H1 (cell line): ENCODE results near the gene ARHGAP23. TPM values are rescaled to one million over a fixed set of nuclear protein-coding genes. Genes with fewer than 3 reads are reported as not detected.

Experiments
- CTCF ChIA-PET: fragments of 300-600 bp; sonication (Branson Sonifier 250); formaldehyde crosslinking; loops from one replicate; lab custom pipeline; 2021; ENCODE audit not compliant: partially characterized antibody; lab: Charles Lee
- POLR2A ChIA-PET: fragments of 300-600 bp; sonication (Branson Sonifier 250); formaldehyde crosslinking; loops from one replicate; lab custom pipeline; 2021; ENCODE audit warnings: inconsistent platforms; ENCODE audit not compliant: partially characterized antibody; lab: Charles Lee
- DNase-seq, 2 experiments: peaks; one replicate each; pipeline versions ENCODE4 v3.0.0 to v3.0.0-alpha.2; 2010 to 2022; ENCODE audit warnings: low spot score in 2 of 2, low read depth in 1 of 2, mixed read lengths in 1 of 2
- FAIRE-seq: peaks from 2 replicates; lab custom pipeline; 2011; peaks lifted over from hg19 to GRCh38; lab: Jason Lieb, UNC
- H2AFZ ChIP-seq: 2 replicates; pipeline ENCODE4 v1.8.1; 2012; ENCODE audit warnings: low read length, inconsistent platforms
- H2AK5ac ChIP-seq: 2 replicates; pipeline ENCODE4 v1.6.1; 2013; ENCODE audit warnings: low read depth, low read length
- H2BK120ac ChIP-seq: replicated peaks from 2 replicates; pipeline ENCODE3; 2013; ENCODE audit warnings: low read depth, low read length, inconsistent platforms
- H2BK12ac ChIP-seq: 2 replicates; pipeline ENCODE4 v1.6.1; 2013; ENCODE audit warnings: low read depth, low read length
- H2BK15ac ChIP-seq: 2 replicates; pipeline ENCODE4 v1.6.1; 2013; ENCODE audit warnings: low read length
- H2BK20ac ChIP-seq: 2 replicates; pipeline ENCODE4 v1.6.1; 2013; ENCODE audit warnings: low read length
- H2BK5ac ChIP-seq: 2 replicates; pipeline ENCODE4 v1.6.1; 2013; ENCODE audit warnings: low read depth, low read length
- H3K14ac ChIP-seq: 2 replicates; pipeline ENCODE4 v1.6.1; 2013; ENCODE audit warnings: inconsistent platforms; ENCODE audit not compliant: insufficient read length
- H3K18ac ChIP-seq: 2 replicates; pipeline ENCODE4 v1.6.1; 2013; ENCODE audit warnings: low read length; ENCODE audit errors: extremely low read depth
- H3K23ac ChIP-seq: 2 replicates; pipeline ENCODE4 v1.6.1; 2013; ENCODE audit warnings: inconsistent platforms; ENCODE audit not compliant: insufficient read length
- H3K23me2 ChIP-seq: 2 replicates; pipeline ENCODE4 v1.6.1; 2013; ENCODE audit warnings: low read depth, low read length
- H3K27ac ChIP-seq: 2 replicates; pipeline ENCODE4 v1.6.1; 2011; ENCODE audit warnings: low read depth, low read length, inconsistent platforms
- H3K27me3 ChIP-seq, 4 experiments: replicated peaks in 1 of 4; 1 replicate in 1 of 4; 2 replicates in 3 of 4; pipeline versions ENCODE4 v1.6.1 to v1.8.1; 2011 to 2013; ENCODE audit warnings: low read length in 3 of 4, mild to moderate bottlenecking in 3 of 4, inconsistent platforms in 2 of 4, mixed read lengths in 2 of 4, moderate library complexity in 1 of 4; ENCODE audit not compliant: control insufficient read depth in 3 of 4, insufficient read depth in 3 of 4; ENCODE audit errors: extremely low read depth in 1 of 4
- H3K36me3 ChIP-seq, 4 experiments: 2 replicates each; pipeline versions ENCODE4 v1.6.1 to v1.8.1; 2011 to 2013; ENCODE audit warnings: mild to moderate bottlenecking in 4 of 4, low read length in 3 of 4, moderate library complexity in 2 of 4, control low read depth in 1 of 4, inconsistent platforms in 1 of 4; ENCODE audit not compliant: insufficient read depth in 4 of 4, control insufficient read depth in 2 of 4
- H3K4ac ChIP-seq: replicated peaks from 2 replicates; pipeline ENCODE3; 2013; ENCODE audit warnings: low read length, low read depth, mixed read lengths, inconsistent platforms; ENCODE audit not compliant: insufficient read length
- H3K4me1 ChIP-seq, 4 experiments: replicated peaks in 1 of 4; 1 replicate in 1 of 4; 2 replicates in 3 of 4; pipeline versions ENCODE4 v1.6.1 to v1.8.1; 2011 to 2013; ENCODE audit warnings: low read length in 3 of 4, inconsistent platforms in 2 of 4, mixed read lengths in 1 of 4; ENCODE audit not compliant: insufficient read depth in 4 of 4, control insufficient read depth in 3 of 4
- H3K4me2 ChIP-seq, 2 experiments: 2 replicates each; pipeline versions ENCODE4 v1.6.1 to v1.8.1; 2011 to 2013; ENCODE audit warnings: low read depth in 2 of 2, low read length in 2 of 2, control low read depth in 1 of 2, inconsistent platforms in 1 of 2, mild to moderate bottlenecking in 1 of 2; ENCODE audit not compliant: insufficient read depth in 1 of 2
- H3K4me3 ChIP-seq, 4 experiments: fragments of 200-600, 300-600 bp in 1 of 4; sonication (generic), shearing (Covaris generic), sonication (Bioruptor Twin) in 1 of 4; 2 replicates each; pipeline versions ENCODE4 v1.5.1 to v1.8.1; 2011 to 2016; ENCODE audit warnings: low read length in 4 of 4, low read depth in 3 of 4, control low read depth in 2 of 4, inconsistent platforms in 2 of 4, mild to moderate bottlenecking in 2 of 4, mixed read lengths in 1 of 4, moderate library complexity in 1 of 4; ENCODE audit not compliant: insufficient read depth in 2 of 4; ENCODE audit errors: extremely low read depth in 1 of 4
- H3K56ac ChIP-seq: replicated peaks from 2 replicates; pipeline ENCODE3; 2013; ENCODE audit warnings: low read depth, mild to moderate bottlenecking, mixed read lengths, low read length, inconsistent platforms; ENCODE audit not compliant: insufficient read length
- H3K79me1 ChIP-seq: 2 replicates; pipeline ENCODE4 v1.6.1; 2013; ENCODE audit warnings: low read depth, low read length, control low read depth
- H3K79me2 ChIP-seq, 2 experiments: 2 replicates each; pipeline versions ENCODE4 v1.6.1 to v1.8.1; 2012 to 2013; ENCODE audit warnings: low read length in 2 of 2, mild to moderate bottlenecking in 2 of 2, inconsistent platforms in 1 of 2; ENCODE audit not compliant: insufficient read depth in 2 of 2, control insufficient read depth in 1 of 2
- H3K9ac ChIP-seq, 4 experiments: replicated peaks in 1 of 4; 1 replicate in 1 of 4; 2 replicates in 3 of 4; pipeline versions ENCODE4 v1.6.1 to v1.8.1; 2011 to 2013; ENCODE audit warnings: low read depth in 3 of 4, low read length in 3 of 4, control low read depth in 2 of 4, mild to moderate bottlenecking in 2 of 4, moderate library complexity in 2 of 4, inconsistent platforms in 1 of 4; ENCODE audit errors: extremely low read depth in 1 of 4
- H3K9me3 ChIP-seq, 2 experiments: 2 replicates each; pipeline versions ENCODE4 v1.6.1 to v1.8.1; 2012 to 2013; ENCODE audit warnings: mild to moderate bottlenecking in 2 of 2, moderate library complexity in 2 of 2, control low read depth in 1 of 2, inconsistent platforms in 1 of 2, low read depth in 1 of 2, low read length in 1 of 2, mixed read lengths in 1 of 2; ENCODE audit not compliant: insufficient read depth in 2 of 2
- H4K20me1 ChIP-seq, 2 experiments: replicated peaks in 1 of 2; 2 replicates each; pipeline versions ENCODE3 to v1.8.1; 2011 to 2013; ENCODE audit warnings: inconsistent platforms in 2 of 2, low read length in 2 of 2, mild to moderate bottlenecking in 1 of 2; ENCODE audit not compliant: insufficient read depth in 2 of 2, control insufficient read depth in 1 of 2
- H4K5ac ChIP-seq: 2 replicates; pipeline ENCODE4 v1.6.1; 2013; ENCODE audit warnings: low read length, low read depth, mixed read lengths, inconsistent platforms; ENCODE audit not compliant: insufficient read length
- H4K8ac ChIP-seq: 2 replicates; pipeline ENCODE4 v1.8.0; 2013; ENCODE audit warnings: mild to moderate bottlenecking, moderate library complexity, low read length, inconsistent platforms; ENCODE audit not compliant: insufficient read depth; ENCODE audit errors: extremely low read depth
- H4K91ac ChIP-seq: replicated peaks from 2 replicates; pipeline ENCODE3; 2013; ENCODE audit warnings: low read length, mixed read lengths, inconsistent platforms; ENCODE audit not compliant: insufficient read length
- BRCA1 ChIP-seq: IDR thresholded peaks from 2 replicates; pipeline ENCODE4 v1.6.1; 2012; ENCODE audit warnings: low read depth, low read length, improper control_type of control experiment
- CBX8 ChIP-seq: fragments of 300-800, 300-1000 bp; sonication (generic); IDR thresholded peaks from 2 replicates; pipeline ENCODE4 v1.7.1; 2016; ENCODE audit warnings: low read depth, low read length, borderline replicate concordance
- POU5F1 ChIP-seq: IDR thresholded peaks from 2 replicates; pipeline ENCODE4 v1.6.1; 2011; ENCODE audit warnings: low read depth, mild to moderate bottlenecking, low read length, moderate library complexity
- RNF2 ChIP-seq: fragments of 200-900, 300-1000 bp; sonication (generic); IDR thresholded peaks from 2 replicates; pipeline ENCODE4 v1.7.1; 2016; ENCODE audit warnings: borderline replicate concordance, low read depth, mild to moderate bottlenecking, antibody characterized with exemption, low read length; ENCODE audit not compliant: poor library complexity, severe bottlenecking; ENCODE audit errors: missing control alignments
- TBP ChIP-seq: IDR thresholded peaks from 2 replicates; pipeline ENCODE4 v1.6.1; 2011; ENCODE audit warnings: low read depth, low read length, improper control_type of control experiment
- WGBS, 2 experiments: shearing (Covaris generic) in 1 of 2; methylation state at CpG; one replicate each; pipeline versions ENCODE4 v1.1.6 to v1.1.7; 2013 to 2015; ENCODE audit warnings: low lambda C conversion rate in 2 of 2, mixed read lengths in 2 of 2, inconsistent platforms in 1 of 2, low coverage in 1 of 2, missing lambda C conversion rate in 1 of 2; ENCODE audit not compliant: insufficient replicate concordance in 2 of 2, insufficient coverage in 1 of 2, insufficient read length in 1 of 2; ENCODE audit errors: extremely low coverage in 1 of 2, missing lambda C conversion rate in 1 of 2; 5-methylcytosine and 5-hydroxymethylcytosine counted together
- polyA plus RNA-seq, 7 experiments: library from polyadenylated mRNA; depleted of rRNA in 3 of 7; stranded (reverse) in 5 of 7; unstranded in 2 of 7; fragments of >200 nt in 5 of 7; fragments of 200-250 nt in 2 of 7; gene quantifications; 1 replicate in 5 of 7; 2 replicates in 1 of 7; 4 replicates in 1 of 7; pipeline versions ENCODE4 v1.2.1 to v1.2.3, GENCODE V29; 2011 to 2013; ENCODE audit warnings: missing spikeins in 2 of 7, mixed read lengths in 2 of 7
- total RNA-seq: library from RNA; stranded (reverse); fragmentation: NEBNext Ultra II Directional; extraction: Animal tissue kit (Norgen Biotek cat#: 25700); gene quantifications from 2 replicates; pipeline ENCODE4 v1.2.1, GENCODE V29; 2021

ARHGAP23 gene
- total and polyA plus RNA-seq, 2 of the 8 experiments (the other 6 are each of a cell fraction or from before 2014, with no cell fraction given) = 16.3 to 107 TPM

DNA sequence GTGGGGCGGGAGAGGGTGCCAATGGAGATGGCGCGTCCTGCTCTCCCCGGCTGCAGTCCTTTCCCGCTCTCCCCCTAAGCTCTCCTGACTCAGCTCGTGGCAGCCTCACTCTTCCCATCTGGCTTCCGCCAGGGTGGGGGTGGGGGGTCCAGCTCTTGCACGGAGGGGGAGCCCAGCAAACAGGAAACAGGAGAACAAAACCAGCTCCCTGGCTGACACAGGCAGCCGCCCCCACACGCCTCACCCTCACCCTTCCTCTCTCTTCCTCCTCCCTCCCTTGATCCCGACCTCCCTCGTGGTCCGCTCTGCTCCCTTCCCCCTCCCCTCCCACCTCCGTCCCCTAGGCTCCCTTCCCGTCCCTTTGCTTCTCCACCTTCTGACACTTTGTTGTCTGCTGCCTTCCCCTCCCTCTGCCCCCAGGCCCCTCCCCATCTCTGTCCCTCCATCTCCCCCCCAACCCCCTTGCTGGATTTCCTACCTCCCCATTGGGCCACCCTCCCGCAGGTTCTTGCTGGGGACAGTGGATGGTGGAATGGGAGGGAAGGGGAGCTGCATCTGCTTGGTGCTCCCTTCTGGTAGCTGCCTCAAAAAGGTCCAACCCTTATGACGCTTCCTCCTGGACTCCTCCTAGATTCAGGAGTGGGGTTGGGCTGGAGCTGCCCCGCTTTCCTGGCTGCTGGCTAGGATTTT, 23.7 kb downstream of the ARHGAP23 start:
- peak overlapping the region; percentile 100 for H4K91ac ChIP-seq
- H3K4me3 ChIP-seq = peak overlapping the region; percentile 23 to 57 (median 52); a peak in 7 of 8 replicates
- peak overlapping the region; percentile 99 for H2BK20ac ChIP-seq
- H2AFZ ChIP-seq = no peak overlapping the region
- FAIRE-seq (no peak), DNase-seq (peak in 1 of 2 experiments; percentile 88)
- H3K14ac ChIP-seq = peak overlapping the region; percentile 20
- no peaks in the 10 kb centered on the region for H3K9me3 ChIP-seq
- no peak overlapping the region for H3K23ac ChIP-seq
- H3K4me2 ChIP-seq = peak overlapping the region; percentile 88 to 93
- peak overlapping the region; percentile 95 for H3K27ac ChIP-seq
- WGBS, 2 experiments = 5% methylated on average over 9 of the region's 18 CpGs; no CpG with 5 or more reads in 1 of the 2 experiments
- H3K27me3 ChIP-seq = no peaks in the 10 kb centered on the region
- H4K8ac ChIP-seq = peak overlapping the region; percentile 60; the same call in 1 of the 2 replicates
- no peaks in the 10 kb centered on the region for H4K20me1 ChIP-seq
- H4K5ac ChIP-seq = peak overlapping the region; percentile 56
- H2BK15ac ChIP-seq = peak overlapping the region; percentile 98; the same call in 1 of the 2 replicates
- H3K9ac ChIP-seq = peak overlapping the region in 3 of 4 experiments; percentile 70 to 74 (median 73); a peak in 5 of 7 replicates
- H3K23me2 ChIP-seq = peaks cover 17% of the 10 kb centered on the region
- H3K56ac ChIP-seq = peak overlapping the region; percentile 91
- H3K79me2 ChIP-seq = peaks cover 5 to 68% of the 10 kb centered on the region in 2 experiments
- H3K79me1 ChIP-seq = peaks cover 31% of the 10 kb centered on the region
- H2BK5ac ChIP-seq = peak overlapping the region; percentile 99
- H3K4ac ChIP-seq = peak overlapping the region; percentile 100
- peak overlapping the region; percentile 99 for H2BK120ac ChIP-seq
- peak overlapping the region; percentile 95 for H3K18ac ChIP-seq
- H3K36me3 ChIP-seq = no peaks in the 10 kb centered on the region; a peak in 2 of 8 replicates
- ChIA-PET POLR2A (interaction anchor here (0.6 to 6.9 kb wide), 31 partner anchors 10 to 294 kb away, joined by 3 to 107 read pairs (median 4); partner anchors contain the start of gene ARHGAP23), CTCF (interaction anchor here (0.6 to 10.5 kb wide), 16 partner anchors 10 to 216 kb away, joined by 3 to 167 read pairs (median 3); partner anchors contain the start of gene ARHGAP23)
- peaks cover 32 to 71% (median 61%) of the 10 kb centered on the region in 4 experiments for H3K4me1 ChIP-seq
- H2AK5ac ChIP-seq = peak overlapping the region; percentile 99
- H2BK12ac ChIP-seq = peak overlapping the region; percentile 100
- TF ChIP-seq TBP (peak; percentile 17), BRCA1 (no peak), CBX8 (no peak), RNF2 (no peak), POU5F1 (no peak)
